ENCODE data around the gene PRTFDC1.
"Not testable (repeated sequence)": the region's sequence is repeated elsewhere in the genome, so short reads cannot be mapped to it uniquely, and the experiment has no call there.

The PRTFDC1 gene

GRCh38 chr10:24952143-24952706, at the start of gene PRTFDC1:
TSS of gene PRTFDC1 (minus strand) at chr10:24952606. CDS start at chr10:24952575, 31 bp downstream.
- DNase-seq: no peak

- no peak for DNase-seq
Measured at GRCh38 chr10:24998044-24998443, 45.6 kb upstream of the PRTFDC1 start.

DNA sequence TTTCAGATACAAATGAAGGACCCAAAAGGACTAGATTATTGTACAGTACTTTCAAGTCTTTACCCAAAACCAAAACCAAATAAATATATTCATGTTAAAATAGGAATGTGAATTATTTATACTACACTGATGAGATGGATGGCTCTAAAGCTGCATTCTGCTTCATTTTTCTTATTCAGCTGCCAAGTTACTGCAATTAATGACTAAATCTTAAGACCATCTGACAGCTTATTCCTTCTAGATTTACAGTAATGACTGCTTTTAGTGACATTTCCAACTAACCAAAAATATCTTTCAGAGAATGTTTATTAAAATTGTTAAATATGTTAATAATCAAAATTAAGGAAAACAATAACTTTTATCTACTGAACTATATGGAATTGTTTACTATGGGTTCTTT, 42.7 kb upstream of the PRTFDC1 start:
- DNase-seq: no peak

GRCh38 chr10:24993237-24993958, 41.0 kb upstream of the PRTFDC1 start:
- DNase-seq: no peak

DNA sequence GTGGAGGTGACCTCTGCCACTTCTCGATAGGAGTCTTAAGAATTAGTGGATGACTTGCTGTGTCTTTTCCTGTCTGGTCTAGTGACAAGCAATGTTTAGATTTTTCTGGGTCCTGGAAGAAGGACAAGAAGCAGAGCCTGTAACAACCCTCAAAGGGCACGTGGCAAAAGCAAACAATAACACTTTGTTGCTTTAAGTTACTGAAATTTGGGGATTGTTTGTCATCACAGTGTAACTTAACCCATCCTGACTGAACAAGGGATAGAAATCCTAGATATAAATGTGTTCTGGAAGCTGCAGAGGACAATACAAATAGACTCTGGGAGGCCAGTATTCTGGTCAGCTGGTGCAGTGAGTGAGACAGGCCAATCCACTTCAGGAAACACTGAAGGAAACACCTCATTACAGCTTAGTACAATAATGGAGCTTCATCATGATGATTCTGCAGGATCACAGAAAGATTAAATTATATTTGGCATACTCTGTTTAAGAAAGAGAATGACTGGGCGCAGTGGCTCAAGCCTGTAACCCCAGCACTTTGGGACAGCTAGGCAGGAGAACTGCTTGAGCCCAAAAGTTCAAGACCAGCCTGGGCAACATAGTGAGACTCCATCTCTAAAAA, 40.2 kb upstream of the PRTFDC1 start:
- no peak for DNase-seq

- no peak for DNase-seq
Measured at GRCh38 chr10:24991298-24991697, 38.9 kb upstream of the PRTFDC1 start.

DNA sequence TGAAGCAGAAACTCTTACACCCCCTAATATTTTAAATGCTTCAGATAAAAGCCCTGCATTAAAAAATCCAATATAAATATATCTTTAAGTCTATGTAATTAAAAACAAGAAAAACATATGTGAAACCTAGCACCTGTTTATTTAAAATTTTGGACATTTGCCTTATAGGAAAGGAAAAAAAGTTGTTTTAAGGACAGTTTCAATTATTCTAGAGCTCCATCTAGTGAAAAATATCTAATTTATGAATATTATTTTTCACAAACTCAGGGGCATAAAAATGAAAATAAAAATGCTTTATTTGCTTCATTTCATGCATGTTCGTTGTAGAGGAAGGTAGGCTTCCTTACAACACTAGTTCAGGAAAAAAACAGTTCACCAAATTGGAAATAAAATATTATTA, 37.5 kb upstream of the PRTFDC1 start:
- DNase-seq: no peak

- DNase-seq: no peak
Measured at GRCh38 chr10:24988831-24989640, 36.6 kb upstream of the PRTFDC1 start.

- no peak for DNase-seq
Measured at GRCh38 chr10:24984906-24985305, 32.5 kb upstream of the PRTFDC1 start.

DNA sequence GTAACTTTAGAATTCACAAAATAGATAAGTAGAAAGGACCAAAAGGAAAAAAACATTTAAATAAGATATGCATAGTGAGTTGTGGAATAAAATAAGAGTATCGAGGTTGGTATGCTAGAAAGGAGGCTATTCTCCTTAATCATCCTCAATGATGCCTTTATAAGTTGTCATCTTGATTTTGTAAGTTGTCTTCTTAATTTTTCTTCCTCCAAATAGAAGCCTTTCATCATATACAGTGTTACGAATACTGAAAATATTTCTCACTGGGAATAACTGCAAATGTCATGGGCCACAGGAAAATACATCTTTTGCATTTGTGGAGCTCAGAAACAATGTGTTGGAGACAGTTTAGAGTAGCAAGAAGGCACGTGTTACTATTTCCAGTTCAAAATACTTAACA, 31.5 kb upstream of the PRTFDC1 start:
- no peak for DNase-seq

DNA sequence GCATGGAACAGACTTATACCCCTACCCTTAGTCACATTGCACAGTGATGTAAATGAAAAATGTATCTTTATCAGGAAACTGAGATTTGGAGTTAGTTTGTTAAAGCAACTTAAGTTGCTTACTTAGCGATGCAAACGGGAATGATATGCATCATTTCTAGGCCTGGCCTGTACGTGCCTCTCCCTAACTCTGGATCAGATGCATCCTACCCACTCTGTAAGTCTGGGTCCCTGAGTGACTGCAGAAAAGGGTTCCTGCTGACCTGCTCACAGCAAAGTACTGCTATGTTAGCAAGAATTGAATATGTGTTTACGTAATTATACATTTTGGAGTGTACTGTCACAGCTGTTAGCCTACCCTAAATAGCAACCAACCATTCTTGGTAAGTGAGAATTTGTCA, 30.7 kb upstream of the PRTFDC1 start:
- DNase-seq: no peak

GRCh38 chr10:24982319-24983112, 30.1 kb upstream of the PRTFDC1 start:
- DNase-seq: no peak

GRCh38 chr10:24981161-24981710, 28.8 kb upstream of the PRTFDC1 start:
- DNase-seq: no peak

DNA sequence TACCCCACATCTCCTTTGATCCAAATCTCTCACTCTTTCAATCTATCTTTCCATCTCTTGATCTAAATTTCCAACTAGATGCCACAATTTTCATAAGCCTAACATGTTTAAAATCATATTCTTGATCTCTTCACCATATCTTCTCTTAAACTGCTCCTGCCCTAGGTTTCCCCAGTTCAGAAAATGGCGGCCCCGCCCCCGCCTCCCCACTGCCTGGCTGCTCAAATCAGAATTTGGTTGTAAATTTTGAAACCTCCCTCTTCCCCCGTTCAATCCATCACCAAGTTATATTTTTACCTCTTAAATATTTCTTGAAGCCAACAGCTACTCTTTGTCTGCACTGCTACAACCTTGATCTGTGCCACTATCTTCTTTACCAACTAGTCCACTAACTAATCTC, 27.3 kb upstream of the PRTFDC1 start:
- DNase-seq: no peak

DNA sequence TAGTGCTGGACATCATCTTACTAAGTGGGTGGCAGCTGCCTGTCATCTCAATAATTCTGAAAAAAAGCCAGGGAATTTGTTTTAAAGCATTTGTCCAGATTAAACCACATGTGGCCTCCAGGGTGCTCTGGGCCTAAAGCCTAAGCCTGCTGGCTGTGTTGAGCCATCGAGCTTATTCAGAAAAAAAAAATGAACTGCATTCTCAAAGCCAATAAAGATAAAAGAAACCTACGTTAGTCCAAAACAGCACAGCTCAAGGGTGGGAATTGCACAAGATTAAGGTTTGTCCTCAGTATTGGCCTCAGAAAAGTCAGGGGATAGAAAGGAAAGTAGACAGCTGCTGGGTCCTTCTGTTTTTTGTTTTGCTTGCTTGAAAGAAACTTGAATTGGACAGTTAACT, 22.6 kb upstream of the PRTFDC1 start:
- no peak for DNase-seq

DNA sequence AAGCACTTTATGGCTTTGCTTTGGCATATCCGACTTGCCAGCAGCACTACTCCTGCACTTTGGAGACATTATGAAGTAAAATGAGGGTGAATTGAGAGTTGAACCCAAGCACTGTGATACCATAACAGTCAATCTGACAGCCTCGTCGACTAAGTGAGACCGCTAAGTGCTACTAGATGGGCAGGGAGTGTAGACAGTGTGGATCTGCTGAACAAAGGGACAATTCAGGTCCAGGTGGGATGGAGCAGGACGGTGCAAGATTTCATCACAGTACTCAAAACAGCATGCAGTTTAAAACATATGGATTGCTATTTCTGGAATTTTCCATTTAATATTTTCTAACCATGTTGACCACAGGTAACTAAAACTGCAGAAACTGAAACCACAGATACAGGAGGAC, 20.8 kb upstream of the PRTFDC1 start:
- no peak for DNase-seq

- DNase-seq: no peak
Measured at GRCh38 chr10:24971374-24971773, 19.0 kb upstream of the PRTFDC1 start.

- DNase-seq: no peak
Measured at GRCh38 chr10:24969841-24970281, 17.5 kb upstream of the PRTFDC1 start.

DNA sequence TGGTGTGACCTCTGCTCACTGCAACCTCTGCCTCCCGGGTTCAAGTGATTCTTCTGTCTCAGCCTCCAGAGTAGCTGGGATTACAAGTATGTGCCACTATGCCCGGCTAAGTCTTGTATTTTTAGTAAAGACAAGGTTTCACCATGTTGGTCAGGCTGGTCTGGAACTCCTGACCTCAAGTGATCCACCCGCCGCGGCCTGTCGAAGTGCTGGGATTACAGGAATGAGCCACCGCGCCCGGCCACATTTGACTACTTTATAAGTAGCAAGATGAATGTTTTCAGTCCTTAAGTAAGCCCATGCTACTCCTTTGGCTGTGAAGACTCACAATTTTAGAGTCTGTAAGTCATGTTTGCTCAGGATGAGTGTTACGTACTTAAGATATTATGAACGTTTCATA, 16.5 kb upstream of the PRTFDC1 start:
- not testable (repeated sequence) for DNase-seq

GRCh38 chr10:24968349-24968748, 15.9 kb upstream of the PRTFDC1 start:
- no peak for DNase-seq

GRCh38 chr10:24966962-24967481, 14.6 kb upstream of the PRTFDC1 start:
- no peak for DNase-seq

- DNase-seq: no peak
Measured at GRCh38 chr10:24965051-24965450, 12.6 kb upstream of the PRTFDC1 start.

Measured in activated naive CD4-positive, alpha-beta T cell treated with Interleukin-2 at 50 U/mL for 16 hours (primary cell).